ENCODE results near the gene RDX. TPM values are rescaled to one million over a fixed set of nuclear protein-coding genes. Genes with fewer than 3 reads are reported as not detected.

Gene RDX
- total and polyA plus RNA-seq, 9 donors: 34.8 to 80.5 (median 72.3) TPM

GRCh38 chr11:110134110-110134509 lies 162.3 kb downstream of the RDX start:
- Histone ChIP-seq H3K4me3 (ENCODE audit: low read length) (no peak overlapping the region), H3K27me3 (ENCODE audit: control insufficient read depth, insufficient read depth, low read length) (no peaks in the 10 kb centered on the region), H3K4me1 (ENCODE audit: control insufficient read depth, insufficient read depth, low read length) (peaks cover 5% of the 10 kb centered on the region), H3K36me3 (ENCODE audit: control insufficient read depth, insufficient read depth, low read length) (no peaks in the 10 kb centered on the region), H3K9me3 (replicated peaks; ENCODE audit: control insufficient read depth, low read depth, low read length) (no peaks in the 10 kb centered on the region), H3K27ac (ENCODE audit: low read length) (no peak overlapping the region)
- 76% methylated on average over 3 of the region's 6 CpGs for WGBS (ENCODE audit: insufficient coverage)
- DNase-seq: peak; percentile 28

DNA sequence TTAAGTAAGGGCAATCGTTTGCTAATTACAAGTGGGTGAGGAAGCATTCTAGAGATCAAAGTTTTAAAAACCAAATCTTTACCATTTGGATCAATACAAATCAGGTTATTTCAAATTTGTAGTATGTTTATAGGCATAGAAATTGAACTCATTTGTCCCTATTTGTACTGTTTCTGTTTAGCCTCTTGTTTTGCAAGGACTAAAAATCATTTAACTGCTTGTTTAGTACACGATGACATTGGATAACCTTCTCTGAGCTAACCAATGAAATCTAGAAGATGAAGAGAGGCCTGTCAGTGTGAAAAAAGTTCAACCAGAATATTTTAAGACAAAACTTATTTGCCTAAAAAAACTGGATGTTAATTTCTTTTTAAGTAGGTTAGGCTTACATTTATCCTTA lies 163.3 kb downstream of the RDX start:
- DNase-seq: no peak
- no peaks in the 10 kb centered on the region for H3K27me3 ChIP-seq (ENCODE audit: control insufficient read depth, insufficient read depth, low read length)
- peaks cover 5% of the 10 kb centered on the region for H3K4me1 ChIP-seq (ENCODE audit: control insufficient read depth, insufficient read depth, low read length)
- no peak overlapping the region for H3K4me3 ChIP-seq (ENCODE audit: low read length)
- no peak overlapping the region for H3K27ac ChIP-seq (ENCODE audit: low read length)
- H3K9me3 ChIP-seq (replicated peaks; ENCODE audit: control insufficient read depth, low read depth, low read length): no peaks in the 10 kb centered on the region
- WGBS (ENCODE audit: insufficient coverage): no CpG with 5 or more reads among the region's 2 CpGs
- H3K36me3 ChIP-seq (ENCODE audit: control insufficient read depth, insufficient read depth, low read length): no peaks in the 10 kb centered on the region

DNA sequence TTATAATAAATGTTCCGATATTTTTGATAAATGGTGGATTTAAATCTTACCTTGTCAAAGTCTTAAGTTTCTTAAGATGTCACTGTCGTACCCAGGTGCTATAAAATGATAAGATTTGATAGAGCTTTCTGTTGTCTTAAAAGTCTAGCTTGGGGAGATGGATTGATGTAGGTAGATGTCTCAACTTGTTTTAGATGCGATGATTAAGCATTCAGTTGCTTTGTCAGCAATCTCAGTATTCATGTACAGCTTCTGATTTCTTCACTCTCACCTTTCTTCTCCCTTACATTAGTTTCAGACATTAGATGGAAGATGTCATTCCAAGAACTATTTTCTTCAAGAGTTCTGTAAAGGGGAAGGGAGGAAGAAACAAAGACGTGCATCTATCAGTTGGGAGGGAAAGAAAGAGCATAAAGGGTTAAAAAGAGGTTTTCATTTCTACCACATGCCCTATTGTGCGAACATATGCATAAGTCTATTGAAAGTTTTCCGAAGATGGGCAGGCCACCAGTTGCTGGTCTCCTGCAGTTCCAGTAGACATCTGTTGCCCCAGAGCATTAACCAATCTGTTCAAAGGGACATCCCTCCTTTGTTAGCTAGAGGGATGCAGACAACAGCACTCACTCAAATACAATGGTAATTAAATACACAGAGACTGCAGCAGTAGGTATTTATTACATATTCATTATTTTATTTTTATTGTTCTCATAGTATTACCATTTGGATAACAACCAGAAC lies 164.9 kb downstream of the RDX start:
- peak; percentile 35 for DNase-seq
- Histone ChIP-seq H3K27ac (ENCODE audit: low read length) (peak overlapping the region; percentile 67), H3K4me1 (ENCODE audit: control insufficient read depth, insufficient read depth, low read length) (peaks cover 5% of the 10 kb centered on the region), H3K36me3 (ENCODE audit: control insufficient read depth, insufficient read depth, low read length) (no peaks in the 10 kb centered on the region), H3K27me3 (ENCODE audit: control insufficient read depth, insufficient read depth, low read length) (no peaks in the 10 kb centered on the region), H3K4me3 (ENCODE audit: low read length) (peak overlapping the region; percentile 2), H3K9me3 (replicated peaks; ENCODE audit: control insufficient read depth, low read depth, low read length) (no peaks in the 10 kb centered on the region)
- 64% methylated on average over 3 of the region's 6 CpGs for WGBS (ENCODE audit: insufficient coverage)

DNA sequence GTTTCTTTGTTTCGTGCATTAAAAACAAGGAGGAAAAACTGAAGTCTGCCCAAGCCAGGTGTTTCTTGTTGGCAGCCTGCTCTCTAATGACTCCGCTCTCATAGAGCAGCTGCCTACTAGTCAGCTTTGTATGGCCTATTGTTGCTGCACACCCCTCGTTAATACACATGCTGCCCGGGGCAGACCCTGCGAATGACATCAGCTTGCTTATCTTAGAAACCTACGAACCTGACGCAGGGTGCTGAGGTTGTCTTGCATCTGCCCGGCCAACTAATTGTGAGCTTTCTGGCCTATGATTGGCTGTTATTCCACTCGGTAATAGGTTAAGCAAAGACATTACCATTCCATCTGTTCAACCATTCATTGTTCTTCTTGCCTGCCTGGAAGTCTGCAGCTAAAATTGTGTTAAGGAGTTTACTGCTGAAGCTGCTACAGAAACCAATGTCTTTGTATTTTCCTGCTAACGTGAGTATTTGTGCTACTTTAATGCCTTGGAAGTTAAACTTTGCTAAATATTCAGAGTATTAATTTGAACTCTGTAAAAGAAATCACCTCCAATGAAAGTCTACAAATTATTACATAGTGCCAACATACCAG lies 165.7 kb downstream of the RDX start:
- no peaks in the 10 kb centered on the region for H3K9me3 ChIP-seq (replicated peaks; ENCODE audit: control insufficient read depth, low read depth, low read length)
- H3K27me3 ChIP-seq (ENCODE audit: control insufficient read depth, insufficient read depth, low read length): no peaks in the 10 kb centered on the region
- H3K36me3 ChIP-seq (ENCODE audit: control insufficient read depth, insufficient read depth, low read length): no peaks in the 10 kb centered on the region
- peak; percentile 74 for DNase-seq
- H3K27ac ChIP-seq (ENCODE audit: low read length): peak overlapping the region; percentile 67
- 29% methylated on average over 6 of the region's 10 CpGs for WGBS (ENCODE audit: insufficient coverage)
- no peak overlapping the region for H3K4me3 ChIP-seq (ENCODE audit: low read length)
- peaks cover 5% of the 10 kb centered on the region for H3K4me1 ChIP-seq (ENCODE audit: control insufficient read depth, insufficient read depth, low read length)

GRCh38 chr11:110128161-110128560 lies 168.3 kb downstream of the RDX start:
- H3K4me1 ChIP-seq (ENCODE audit: control insufficient read depth, insufficient read depth, low read length): peaks cover 2% of the 10 kb centered on the region
- no peaks in the 10 kb centered on the region for H3K36me3 ChIP-seq (ENCODE audit: control insufficient read depth, insufficient read depth, low read length)
- peak; percentile 42 for DNase-seq
- no peak overlapping the region for H3K4me3 ChIP-seq (ENCODE audit: low read length)
- no peaks in the 10 kb centered on the region for H3K9me3 ChIP-seq (replicated peaks; ENCODE audit: control insufficient read depth, low read depth, low read length)
- WGBS (ENCODE audit: insufficient coverage): no CpG with 5 or more reads among the region's 2 CpGs
- H3K27me3 ChIP-seq (ENCODE audit: control insufficient read depth, insufficient read depth, low read length): no peaks in the 10 kb centered on the region
- H3K27ac ChIP-seq (ENCODE audit: low read length): peak overlapping the region; percentile 1

- no peak for DNase-seq
- 58% methylated on average over 2 of the region's 4 CpGs for WGBS (ENCODE audit: insufficient coverage)
- no peak overlapping the region for H3K4me3 ChIP-seq (ENCODE audit: low read length)
- no peaks in the 10 kb centered on the region for H3K9me3 ChIP-seq (replicated peaks; ENCODE audit: control insufficient read depth, low read depth, low read length)
- peaks cover 2% of the 10 kb centered on the region for H3K4me1 ChIP-seq (ENCODE audit: control insufficient read depth, insufficient read depth, low read length)
- H3K36me3 ChIP-seq (ENCODE audit: control insufficient read depth, insufficient read depth, low read length): no peaks in the 10 kb centered on the region
- no peaks in the 10 kb centered on the region for H3K27me3 ChIP-seq (ENCODE audit: control insufficient read depth, insufficient read depth, low read length)
- no peak overlapping the region for H3K27ac ChIP-seq (ENCODE audit: low read length)
These were observed 169.5 kb downstream of the RDX start for GRCh38 chr11:110126936-110127335.

- no peak for DNase-seq
- Histone ChIP-seq H3K27ac (ENCODE audit: low read length) (no peak overlapping the region), H3K9me3 (replicated peaks; ENCODE audit: control insufficient read depth, low read depth, low read length) (no peaks in the 10 kb centered on the region), H3K27me3 (ENCODE audit: control insufficient read depth, insufficient read depth, low read length) (no peaks in the 10 kb centered on the region), H3K36me3 (ENCODE audit: control insufficient read depth, insufficient read depth, low read length) (no peaks in the 10 kb centered on the region), H3K4me3 (ENCODE audit: low read length) (no peak overlapping the region), H3K4me1 (ENCODE audit: control insufficient read depth, insufficient read depth, low read length) (peaks cover 2% of the 10 kb centered on the region)
- 100% methylated on average over 3 of the region's 4 CpGs for WGBS (ENCODE audit: insufficient coverage)
These were observed 170.8 kb downstream of the RDX start for GRCh38 chr11:110125632-110126031.

Other genes starting within 250 kb of the RDX start
- gene ZC3H12C, start 203.2 kb downstream of the RDX start, total RNA-seq: 13.0 TPM
- gene ZC3H12C, start 203.2 kb downstream of the RDX start, polyA plus RNA-seq (ENCODE audit: insufficient read depth in 1 of 8, insufficient read length in 8 of 8, low replicate concordance in 1 of 8): 10 to 100 TPM in 1 of 8 donors, 1 to 10 TPM in 7; 4.8 to 10.1 (median 7.3) TPM
- gene FDX1, start 133.3 kb upstream of the RDX start, total RNA-seq: 7.7 TPM
- 10 to 100 TPM in 2 of 8 donors, 1 to 10 TPM in 6; 8.2 to 10.7 (median 8.9) TPM for gene FDX1, start 133.3 kb upstream of the RDX start, polyA plus RNA-seq (ENCODE audit: insufficient read depth in 1 of 8, insufficient read length in 8 of 8, low replicate concordance in 1 of 8)